ENCODE results near the gene ERC2. TPM values are rescaled to one million over a fixed set of nuclear protein-coding genes. Genes with fewer than 3 reads are reported as not detected.

ERC2 gene
- total and polyA plus RNA-seq, 2 of the 8 experiments (the other 6 are each of a cell fraction or from before 2014, with no cell fraction given), result 16.4 to 22.8 TPM

GRCh38 chr3:55532806-55533205, 935.5 kb downstream of the ERC2 start:
- no peaks in the 10 kb centered on the region for H3K36me3 ChIP-seq (ENCODE audit: control insufficient read depth in 2 of 4, insufficient read depth in 4 of 4, low read length in 3 of 4)
- ChIA-PET POLR2A (ENCODE audit: partially characterized antibody) (interaction anchor here (2.0 kb wide), 1 partner anchor 11 kb away, joined by 6 read pairs; no protein-coding TSS in a partner anchor), CTCF (ENCODE audit: partially characterized antibody) (interaction anchor here (0.8 to 1.6 kb wide), 3 partner anchors 10 to 49 kb away, joined by 3 to 4 read pairs (median 3); no protein-coding TSS in a partner anchor)
- H3K4me3 ChIP-seq (ENCODE audit: extremely low read depth in 1 of 4, insufficient read depth in 2 of 4, low read depth in 3 of 4, low read length in 4 of 4), result no peak overlapping the region
- no peaks in the 10 kb centered on the region for H3K9me3 ChIP-seq (ENCODE audit: insufficient read depth in 2 of 2, low read depth in 1 of 2, low read length in 1 of 2)
- peak overlapping the region; percentile 73; the same call in 1 of the 2 replicates for H2BK15ac ChIP-seq (ENCODE audit: low read length)
- H3K79me2 ChIP-seq (ENCODE audit: control insufficient read depth in 1 of 2, insufficient read depth in 2 of 2, low read length in 2 of 2), result no peaks in the 10 kb centered on the region
- no peak overlapping the region for H2BK20ac ChIP-seq (ENCODE audit: low read length)
- no peak overlapping the region for H3K4ac ChIP-seq (replicated peaks; ENCODE audit: insufficient read length, low read depth, low read length)
- no peak overlapping the region for H3K4me2 ChIP-seq (ENCODE audit: insufficient read depth in 1 of 2, low read depth in 2 of 2, low read length in 2 of 2)
- WGBS, 2 experiments (ENCODE audit: extremely low coverage in 1 of 2, insufficient coverage in 1 of 2, insufficient read length in 1 of 2, insufficient replicate concordance in 2 of 2, low coverage in 1 of 2, low lambda C conversion rate in 2 of 2, missing lambda C conversion rate in 1 of 2), result 88% methylated on average over 3 of the region's 3 CpGs; no CpG with 5 or more reads in 1 of the 2 experiments
- no peak overlapping the region for H4K5ac ChIP-seq (ENCODE audit: insufficient read length, low read depth, low read length)
- 0 out of 2 replicates have a peak overlapping the region, but pooled peaks have one; percentile 25 for H2BK5ac ChIP-seq (ENCODE audit: low read depth, low read length)
- H2BK120ac ChIP-seq (replicated peaks; ENCODE audit: low read depth, low read length), result peak overlapping the region; percentile 26
- H4K8ac ChIP-seq (ENCODE audit: extremely low read depth, insufficient read depth, low read length), result no peak overlapping the region
- no peaks in the 10 kb centered on the region for H3K79me1 ChIP-seq (ENCODE audit: low read depth, low read length)
- H4K20me1 ChIP-seq (replicated peaks in 1 of 2; ENCODE audit: control insufficient read depth in 1 of 2, insufficient read depth in 2 of 2, low read length in 2 of 2), result no peaks in the 10 kb centered on the region
- H3K23ac ChIP-seq (ENCODE audit: insufficient read length), result no peak overlapping the region
- H4K91ac ChIP-seq (replicated peaks; ENCODE audit: insufficient read length, low read length), result no peak overlapping the region
- H3K9ac ChIP-seq (replicated peaks in 1 of 4; ENCODE audit: extremely low read depth in 1 of 4, low read depth in 3 of 4, low read length in 3 of 4), result no peak overlapping the region
- TF ChIP-seq BRCA1 (IDR thresholded peaks at IDR 0.05; ENCODE audit: low read depth, low read length), result no peak
- no peak for TF ChIP-seq SAP30 (IDR thresholded peaks at IDR 0.05; ENCODE audit: insufficient read depth, insufficient replicate concordance, low read length)
- TF ChIP-seq SP2 (IDR thresholded peaks at IDR 0.05; ENCODE audit: low read length), result no peak
- no peak for TF ChIP-seq RAD21 (IDR thresholded peaks at IDR 0.05 in 1 of 2, conservative IDR thresholded peaks at IDR 0.05 in 1 of 2; ENCODE audit: low read depth in 2 of 2, low read length in 2 of 2)
- no peak for TF ChIP-seq BACH1 (IDR thresholded peaks at IDR 0.05; ENCODE audit: low read length)
- TF ChIP-seq FOSL1 (IDR thresholded peaks at IDR 0.05; ENCODE audit: insufficient read depth, low read depth, low read length), result no peak
- no peak for TF ChIP-seq YY1 (IDR thresholded peaks at IDR 0.05; ENCODE audit: low read depth, low read length)
- TF ChIP-seq CHD1 (IDR thresholded peaks at IDR 0.05; ENCODE audit: low read depth, low read length), result no peak
- TF ChIP-seq CTBP2 (IDR thresholded peaks at IDR 0.05; ENCODE audit: borderline replicate concordance, insufficient read depth, insufficient read length, low read length), result no peak
- TF ChIP-seq CBX8 (IDR thresholded peaks at IDR 0.05; ENCODE audit: borderline replicate concordance, low read depth, low read length), result no peak
- H3K27ac ChIP-seq (ENCODE audit: low read depth, low read length), result no peak overlapping the region
- FAIRE-seq (no peak), DNase-seq (ENCODE audit: low read depth in 1 of 2, low spot score in 2 of 2) (no peak)
- H2AK5ac ChIP-seq (ENCODE audit: low read depth, low read length), result no peak overlapping the region
- no peak overlapping the region for H2AFZ ChIP-seq (ENCODE audit: low read length)
- no peaks in the 10 kb centered on the region for H3K23me2 ChIP-seq (ENCODE audit: low read depth, low read length)
- no peak overlapping the region for H3K56ac ChIP-seq (replicated peaks; ENCODE audit: insufficient read length, low read depth, low read length)
- peaks cover 2 to 10% (median 5%) of the 10 kb centered on the region in 4 experiments; a peak in 4 of 7 replicates for H3K4me1 ChIP-seq (replicated peaks in 1 of 4; ENCODE audit: control insufficient read depth in 3 of 4, insufficient read depth in 4 of 4, low read length in 3 of 4)
- H2BK12ac ChIP-seq (ENCODE audit: low read depth, low read length), result peak overlapping the region; percentile 19; the same call in 1 of the 2 replicates
- no peak overlapping the region for H3K18ac ChIP-seq (ENCODE audit: extremely low read depth, low read length)
- H3K27me3 ChIP-seq (replicated peaks in 1 of 4; ENCODE audit: control insufficient read depth in 3 of 4, extremely low read depth in 1 of 4, insufficient read depth in 3 of 4, low read length in 3 of 4), result peaks cover 0 to 2% (median 0%) of the 10 kb centered on the region in 4 experiments; a peak in 1 of 7 replicates
- H3K14ac ChIP-seq (ENCODE audit: insufficient read length), result no peak overlapping the region

Measured in H1 (cell line).